GM19328 (cell line): ENCODE data around the gene AP1S3.

ENCODE experiments used
- ATAC-seq: cut with Tn5 transposase; IDR thresholded peaks from one replicate; pipeline ENCODE4 v1.9.1; 2021; ENCODE audit warnings: mild to moderate bottlenecking, moderate library complexity; ENCODE audit not compliant: unreplicated experiment

Gene AP1S3

GRCh38 chr2:223727562-223727961, 109.8 kb downstream of the AP1S3 start:
- peak; percentile 91 for ATAC-seq

GRCh38 chr2:223725986-223726970, 111.1 kb downstream of the AP1S3 start:
- ATAC-seq = no peak

- ATAC-seq = no peak
Observed at GRCh38 chr2:223725494-223725893, 111.9 kb downstream of the AP1S3 start.

GRCh38 chr2:223724861-223725260, 112.5 kb downstream of the AP1S3 start:
- no peak for ATAC-seq

- no peak for ATAC-seq
Observed at GRCh38 chr2:223723954-223724411, 113.4 kb downstream of the AP1S3 start.

- no peak for ATAC-seq
Observed at GRCh38 chr2:223722226-223722625, 115.2 kb downstream of the AP1S3 start.

- ATAC-seq = no peak
Observed at GRCh38 chr2:223721746-223722145, 115.6 kb downstream of the AP1S3 start.

GRCh38 chr2:223720367-223720766, 117.0 kb downstream of the AP1S3 start:
- ATAC-seq = no peak

- no peak for ATAC-seq
Observed at GRCh38 chr2:223712642-223713041, 124.7 kb downstream of the AP1S3 start.

- no peak for ATAC-seq
Observed at GRCh38 chr2:223711596-223712326, 125.6 kb downstream of the AP1S3 start.
